OCI-LY1 (cell line): ENCODE results near the gene COTL1.

Experiments used
- EZH2 ChIP-seq: fragments of 200-600 bp; sonication (generic), shearing (Covaris generic); IDR thresholded peaks from 2 replicates; pipeline ENCODE4 v1.8.0; 2017; ENCODE audit warnings: borderline replicate concordance, mixed run types, mild to moderate bottlenecking, antibody characterized with exemption, low read length, moderate library complexity, mixed read lengths
- TF ChIP-seq, protein P1 (sequence below): fragments of 200-600 bp; sonication (generic), shearing (Covaris generic); IDR thresholded peaks from 2 replicates; pipeline ENCODE4 v1.5.1; 2017; ENCODE audit warnings: mild to moderate bottlenecking, antibody characterized with exemption, low read length, moderate library complexity, mixed read lengths

DNA sequence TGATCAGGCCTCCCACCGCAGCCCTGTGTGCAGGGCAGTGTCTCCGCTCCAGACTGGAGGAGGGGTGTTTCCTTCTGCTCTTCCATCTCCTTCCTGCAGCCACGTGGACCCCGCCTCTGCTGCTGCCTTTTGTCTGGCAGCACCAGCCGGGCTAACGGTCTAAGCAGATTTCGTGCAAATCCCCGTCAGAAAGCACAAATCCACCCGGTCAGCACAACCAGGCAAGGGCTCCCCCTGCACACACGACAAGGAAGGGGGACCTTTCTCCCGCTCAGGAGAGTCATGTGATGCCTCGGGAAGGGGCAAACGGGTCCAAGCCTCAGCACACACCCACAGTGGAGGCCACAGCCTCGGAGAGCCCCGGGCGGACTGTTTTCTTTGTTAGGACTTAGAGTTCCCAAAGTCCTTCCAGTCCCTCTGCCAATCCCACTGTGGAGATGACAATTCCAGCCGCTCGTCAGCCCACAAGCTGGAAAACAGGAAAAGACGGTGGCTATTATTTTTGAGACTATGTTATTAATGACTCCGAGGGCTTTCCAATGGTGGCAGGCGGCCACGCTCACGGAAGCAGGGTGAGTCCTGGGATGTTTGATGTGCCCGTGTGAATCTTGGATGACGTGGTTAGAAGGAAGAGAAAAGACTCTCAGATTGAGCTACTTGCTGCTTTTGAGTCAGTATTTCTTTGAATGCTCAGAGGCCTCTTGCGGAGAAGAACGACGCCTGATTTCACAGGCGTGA, 90.9 kb downstream of the COTL1 start:
- TF ChIP-seq, protein P1, sequence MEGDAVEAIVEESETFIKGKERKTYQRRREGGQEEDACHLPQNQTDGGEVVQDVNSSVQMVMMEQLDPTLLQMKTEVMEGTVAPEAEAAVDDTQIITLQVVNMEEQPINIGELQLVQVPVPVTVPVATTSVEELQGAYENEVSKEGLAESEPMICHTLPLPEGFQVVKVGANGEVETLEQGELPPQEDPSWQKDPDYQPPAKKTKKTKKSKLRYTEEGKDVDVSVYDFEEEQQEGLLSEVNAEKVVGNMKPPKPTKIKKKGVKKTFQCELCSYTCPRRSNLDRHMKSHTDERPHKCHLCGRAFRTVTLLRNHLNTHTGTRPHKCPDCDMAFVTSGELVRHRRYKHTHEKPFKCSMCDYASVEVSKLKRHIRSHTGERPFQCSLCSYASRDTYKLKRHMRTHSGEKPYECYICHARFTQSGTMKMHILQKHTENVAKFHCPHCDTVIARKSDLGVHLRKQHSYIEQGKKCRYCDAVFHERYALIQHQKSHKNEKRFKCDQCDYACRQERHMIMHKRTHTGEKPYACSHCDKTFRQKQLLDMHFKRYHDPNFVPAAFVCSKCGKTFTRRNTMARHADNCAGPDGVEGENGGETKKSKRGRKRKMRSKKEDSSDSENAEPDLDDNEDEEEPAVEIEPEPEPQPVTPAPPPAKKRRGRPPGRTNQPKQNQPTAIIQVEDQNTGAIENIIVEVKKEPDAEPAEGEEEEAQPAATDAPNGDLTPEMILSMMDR, result no peak
- TF ChIP-seq EZH2, result no peak
